ENCODE results near the gene TSPAN12. TPM values are rescaled to one million over a fixed set of nuclear protein-coding genes. Genes with fewer than 3 reads are reported as not detected.
A peak's percentile ranks its signal among the peaks of the same experiment; 100 is the strongest.

The TSPAN12 gene
- total RNA-seq, 1 experiment from 2014 or later: not detected

GRCh38 chr7:120799813-120800475 lies 58.0 kb downstream of the TSPAN12 start:
- no peak overlapping the region for H3K27ac Mint-ChIP-seq (ENCODE audit: low read depth, unreplicated experiment)

GRCh38 chr7:120799147-120799546 lies 58.8 kb downstream of the TSPAN12 start:
- BruUV-seq (replicated peaks): no TSS peak

More at GRCh38 chr7:120799813-120800475, 58.0 kb downstream of the TSPAN12 start:
- CTCF ChIA-PET: no interaction called here
- POLR2A ChIA-PET: no interaction called here
- DNase-seq (ENCODE audit: unreplicated experiment): no peak
- H3K27me3 Mint-ChIP-seq (ENCODE audit: insufficient read depth, unreplicated experiment): peaks cover 27% of the 10 kb centered on the region
- no peaks in the 10 kb centered on the region for H3K36me3 Mint-ChIP-seq (ENCODE audit: insufficient read depth, unreplicated experiment)
- H3K9me3 Mint-ChIP-seq (ENCODE audit: unreplicated experiment): no peaks in the 10 kb centered on the region
- no peak overlapping the region for H3K4me3 Mint-ChIP-seq (ENCODE audit: unreplicated experiment)
- H3K4me1 Mint-ChIP-seq (ENCODE audit: insufficient read depth, unreplicated experiment): no peaks in the 10 kb centered on the region
- TF ChIP-seq CTCF (IDR thresholded peaks at IDR 0.05; ENCODE audit: unreplicated experiment): no peak
- intact Hi-C loops (cut with micrococcal nuclease): loop anchor here (10.0 kb wide), 1 partner anchor 1195 kb away; no protein-coding TSS in a partner anchor
- BruUV-seq (replicated peaks): no TSS peak

GRCh38 chr7:120797026-120797645 lies 60.8 kb downstream of the TSPAN12 start:
- intact Hi-C loops (cut with micrococcal nuclease): loop anchor here (10.0 kb wide), 1 partner anchor 1198 kb away; no protein-coding TSS in a partner anchor
- H3K4me1 Mint-ChIP-seq (ENCODE audit: insufficient read depth, unreplicated experiment): peaks cover 11% of the 10 kb centered on the region
- no peaks in the 10 kb centered on the region for H3K9me3 Mint-ChIP-seq (ENCODE audit: unreplicated experiment)
- H3K36me3 Mint-ChIP-seq (ENCODE audit: insufficient read depth, unreplicated experiment): no peaks in the 10 kb centered on the region
- no peak for DNase-seq (ENCODE audit: unreplicated experiment)
- peaks cover 14% of the 10 kb centered on the region for H3K27me3 Mint-ChIP-seq (ENCODE audit: insufficient read depth, unreplicated experiment)
- no peak for TF ChIP-seq CTCF (IDR thresholded peaks at IDR 0.05; ENCODE audit: unreplicated experiment)
- BruUV-seq (replicated peaks): no TSS peak
- ChIA-PET CTCF (interaction anchor here (0.6 to 8.0 kb wide), 5 partner anchors 8 to 312 kb away, joined by 3 to 112 read pairs (median 4); no protein-coding TSS in a partner anchor), POLR2A (no interaction called here)
- H3K4me3 Mint-ChIP-seq (ENCODE audit: unreplicated experiment): no peak overlapping the region
- H3K27ac Mint-ChIP-seq (ENCODE audit: low read depth, unreplicated experiment): no peak overlapping the region

More at GRCh38 chr7:120799147-120799546, 58.8 kb downstream of the TSPAN12 start:
- Mint-ChIP-seq H3K36me3 (ENCODE audit: insufficient read depth, unreplicated experiment) (no peaks in the 10 kb centered on the region), H3K4me1 (ENCODE audit: insufficient read depth, unreplicated experiment) (peaks cover 5% of the 10 kb centered on the region), H3K27ac (ENCODE audit: low read depth, unreplicated experiment) (no peak overlapping the region), H3K4me3 (ENCODE audit: unreplicated experiment) (no peak overlapping the region), H3K9me3 (ENCODE audit: unreplicated experiment) (no peaks in the 10 kb centered on the region), H3K27me3 (ENCODE audit: insufficient read depth, unreplicated experiment) (peaks cover 27% of the 10 kb centered on the region)
- no peak for DNase-seq (ENCODE audit: unreplicated experiment)
- no peak for TF ChIP-seq CTCF (IDR thresholded peaks at IDR 0.05; ENCODE audit: unreplicated experiment)
- ChIA-PET POLR2A (no interaction called here), CTCF (interaction anchor here (0.5 to 2.2 kb wide), 2 partner anchors 8 to 188 kb away, joined by 3 to 5 read pairs; no protein-coding TSS in a partner anchor)
- intact Hi-C loops (cut with micrococcal nuclease): loop anchor here (10.0 kb wide), 1 partner anchor 1196 kb away; no protein-coding TSS in a partner anchor

GRCh38 chr7:120794106-120794729 lies 63.7 kb downstream of the TSPAN12 start:
- H3K4me3 Mint-ChIP-seq (ENCODE audit: unreplicated experiment): no peak overlapping the region
- ChIA-PET CTCF (interaction anchor here (1.9 to 8.0 kb wide), 2 partner anchors 11 to 45 kb away, joined by 4 to 112 read pairs; no protein-coding TSS in a partner anchor), POLR2A (no interaction called here)
- peak; percentile 50 for DNase-seq (ENCODE audit: unreplicated experiment)
- intact Hi-C loops (cut with micrococcal nuclease): loop anchor here (10.0 kb wide), 1 partner anchor 1201 kb away; no protein-coding TSS in a partner anchor
- TF ChIP-seq CTCF (IDR thresholded peaks at IDR 0.05; ENCODE audit: unreplicated experiment): no peak
- peaks cover 15% of the 10 kb centered on the region for H3K27me3 Mint-ChIP-seq (ENCODE audit: insufficient read depth, unreplicated experiment)
- H3K9me3 Mint-ChIP-seq (ENCODE audit: unreplicated experiment): no peaks in the 10 kb centered on the region
- peak overlapping the region; percentile 63 for H3K27ac Mint-ChIP-seq (ENCODE audit: low read depth, unreplicated experiment)
- H3K4me1 Mint-ChIP-seq (ENCODE audit: insufficient read depth, unreplicated experiment): peaks cover 11% of the 10 kb centered on the region
- no TSS peak for BruUV-seq (replicated peaks)
- H3K36me3 Mint-ChIP-seq (ENCODE audit: insufficient read depth, unreplicated experiment): no peaks in the 10 kb centered on the region
